ENCODE measurements around the gene ZNF652.

ZNF652 gene

DNA sequence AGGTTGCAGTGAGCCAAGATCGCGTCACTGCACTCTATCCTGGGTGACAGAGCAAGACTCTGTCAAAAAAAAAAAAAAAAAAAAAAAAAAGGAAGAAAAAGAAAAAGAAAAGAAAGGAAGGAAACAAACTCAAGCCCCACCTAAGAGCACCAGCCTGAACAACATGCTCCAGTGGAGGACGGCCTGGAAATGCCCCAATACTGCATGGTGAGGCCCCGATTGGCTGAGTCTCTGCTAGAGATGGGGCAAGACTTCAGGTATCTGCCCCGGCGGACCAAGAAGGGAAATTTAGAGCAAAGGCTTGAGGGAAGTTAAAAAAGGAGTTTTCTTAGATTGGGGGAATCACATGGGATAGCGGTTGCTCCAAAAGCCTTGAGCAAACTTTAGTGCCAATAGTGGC lies 10.4 kb upstream of the ZNF652 start:
- Histone ChIP-seq H3K18ac (ENCODE audit: low read length) (no peak overlapping the region), H3K36me3 (ENCODE audit: control insufficient read depth in 1 of 2, insufficient read depth in 2 of 2, low read length in 2 of 2) (no peaks in the 10 kb centered on the region), H2AFZ (ENCODE audit: insufficient read depth, low read length, poor library complexity) (no peak overlapping the region), H3K23ac (ENCODE audit: low read length) (no peak overlapping the region), H3K4me1 (ENCODE audit: control insufficient read depth in 1 of 2, insufficient read depth in 2 of 2, low read length in 2 of 2) (no peaks in the 10 kb centered on the region), H3K14ac (ENCODE audit: low read length) (no peak overlapping the region), H3K9me3 (ENCODE audit: insufficient read depth, low read depth, low read length) (peaks cover 2% of the 10 kb centered on the region), H3K4ac (ENCODE audit: low read depth, low read length) (no peak overlapping the region), H3K4me3 (ENCODE audit: low read depth, low read length) (no peak overlapping the region), H2BK120ac (ENCODE audit: insufficient read depth, low read length, poor library complexity) (no peak overlapping the region), H3K79me1 (ENCODE audit: low read length) (no peaks in the 10 kb centered on the region), H3K27me3 (ENCODE audit: insufficient read depth, low read length) (no peaks in the 10 kb centered on the region), H4K12ac (ENCODE audit: low read depth, low read length) (no peak overlapping the region), H2AK5ac (ENCODE audit: low read length) (no peak overlapping the region), H2BK5ac (ENCODE audit: low read depth, low read length, poor library complexity) (no peak overlapping the region), H3K9ac (ENCODE audit: low read length) (no peak overlapping the region), H3K27ac (ENCODE audit: low read depth, low read length) (no peak overlapping the region), H4K91ac (ENCODE audit: low read depth, low read length) (no peak overlapping the region), H4K8ac (ENCODE audit: low read depth, low read length) (no peak overlapping the region), H3K4me2 (ENCODE audit: low read length) (no peak overlapping the region), H2BK12ac (ENCODE audit: low read length) (no peak overlapping the region), H3K79me2 (ENCODE audit: control insufficient read depth, insufficient read depth, low read length, poor library complexity) (no peaks in the 10 kb centered on the region)
- DNase-seq = no peak
- WGBS (ENCODE audit: extremely low coverage, insufficient coverage, insufficient read length) = no CpG with 5 or more reads among the region's 7 CpGs

DNA sequence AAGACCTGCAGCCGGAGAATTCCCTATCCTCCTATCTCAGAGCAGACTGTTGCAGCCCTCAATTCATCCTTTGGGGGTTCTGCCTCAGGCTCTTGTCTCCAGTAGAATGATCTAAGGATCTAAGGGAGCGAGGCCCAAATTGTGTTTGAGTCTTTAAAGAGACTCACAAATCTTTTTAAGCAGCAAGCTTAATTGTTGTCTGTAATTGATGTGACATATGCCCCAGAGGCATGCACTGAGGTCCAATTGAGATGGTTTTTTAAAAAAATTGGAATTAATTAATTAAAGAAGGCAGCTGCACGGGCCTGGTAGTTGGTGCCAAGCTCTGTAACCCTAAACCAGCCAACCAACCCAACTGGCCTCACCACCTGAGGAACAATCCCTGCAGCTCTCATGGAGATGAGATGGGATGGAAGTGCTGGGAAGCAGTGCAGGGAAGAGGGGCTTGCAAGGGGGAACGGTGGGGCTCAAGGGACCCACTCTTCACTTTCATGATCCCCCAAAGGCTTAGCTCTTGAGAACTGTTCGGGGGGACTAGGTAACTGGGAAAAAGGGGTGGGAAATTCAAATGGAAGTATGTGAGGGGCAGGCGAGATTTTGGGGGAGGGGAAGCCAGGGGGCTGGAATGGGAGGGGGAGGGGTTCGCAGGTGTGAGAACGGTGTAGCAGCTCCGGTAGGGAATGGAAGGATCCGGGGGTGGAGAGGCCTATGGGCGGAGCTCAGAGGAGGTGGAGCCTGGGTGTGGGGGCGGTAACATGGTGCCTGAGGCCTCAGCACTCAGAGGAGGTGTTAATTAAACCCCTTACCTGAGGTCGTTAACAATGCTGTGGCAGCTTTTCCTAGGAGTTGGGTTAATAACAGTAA lies 9.2 kb upstream of the ZNF652 start:
- Histone ChIP-seq H3K27ac (ENCODE audit: low read depth, low read length) (no peak overlapping the region), H3K79me2 (ENCODE audit: control insufficient read depth, insufficient read depth, low read length, poor library complexity) (no peaks in the 10 kb centered on the region), H3K23ac (ENCODE audit: low read length) (no peak overlapping the region), H3K18ac (ENCODE audit: low read length) (no peak overlapping the region), H3K9me3 (ENCODE audit: insufficient read depth, low read depth, low read length) (peaks cover 2% of the 10 kb centered on the region), H3K14ac (ENCODE audit: low read length) (no peak overlapping the region), H3K4me3 (ENCODE audit: low read depth, low read length) (no peak overlapping the region), H3K9ac (ENCODE audit: low read length) (no peak overlapping the region), H2BK12ac (ENCODE audit: low read length) (no peak overlapping the region), H3K36me3 (ENCODE audit: control insufficient read depth in 1 of 2, insufficient read depth in 2 of 2, low read length in 2 of 2) (no peaks in the 10 kb centered on the region), H2BK120ac (ENCODE audit: insufficient read depth, low read length, poor library complexity) (no peak overlapping the region), H4K8ac (ENCODE audit: low read depth, low read length) (no peak overlapping the region), H2AFZ (ENCODE audit: insufficient read depth, low read length, poor library complexity) (no peak overlapping the region), H3K4ac (ENCODE audit: low read depth, low read length) (no peak overlapping the region), H3K4me1 (ENCODE audit: control insufficient read depth in 1 of 2, insufficient read depth in 2 of 2, low read length in 2 of 2) (no peaks in the 10 kb centered on the region), H3K4me2 (ENCODE audit: low read length) (no peak overlapping the region), H4K12ac (ENCODE audit: low read depth, low read length) (no peak overlapping the region), H3K79me1 (ENCODE audit: low read length) (no peaks in the 10 kb centered on the region), H2BK5ac (ENCODE audit: low read depth, low read length, poor library complexity) (no peak overlapping the region), H4K91ac (ENCODE audit: low read depth, low read length) (no peak overlapping the region), H2AK5ac (ENCODE audit: low read length) (no peak overlapping the region), H3K27me3 (ENCODE audit: insufficient read depth, low read length) (no peaks in the 10 kb centered on the region)
- DNase-seq = no peak
- WGBS (ENCODE audit: extremely low coverage, insufficient coverage, insufficient read length) = no CpG with 5 or more reads among the region's 13 CpGs

DNA sequence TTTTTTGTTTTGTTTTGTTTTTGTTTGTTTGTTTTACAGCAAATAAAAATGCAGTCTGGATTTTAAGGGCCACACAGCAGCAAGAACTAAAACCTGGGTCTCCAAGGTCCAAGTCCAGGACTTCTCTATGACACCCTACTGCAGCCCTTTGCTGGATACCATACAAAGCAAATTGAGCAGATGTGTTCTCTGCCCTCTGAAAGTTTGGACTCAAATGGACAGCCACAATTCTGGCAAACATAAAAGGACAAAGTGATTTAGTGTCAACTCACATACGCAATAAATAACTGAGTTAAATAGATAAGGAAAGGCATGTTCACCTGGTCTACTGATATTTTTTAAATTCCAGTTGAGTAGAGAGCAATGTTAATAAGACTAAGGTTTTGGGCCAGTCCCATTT lies 7.7 kb upstream of the ZNF652 start:
- H3K79me2 ChIP-seq (ENCODE audit: control insufficient read depth, insufficient read depth, low read length, poor library complexity) = no peaks in the 10 kb centered on the region
- H3K14ac ChIP-seq (ENCODE audit: low read length) = no peak overlapping the region
- H2AFZ ChIP-seq (ENCODE audit: insufficient read depth, low read length, poor library complexity) = no peak overlapping the region
- H3K27me3 ChIP-seq (ENCODE audit: insufficient read depth, low read length) = no peaks in the 10 kb centered on the region
- H3K36me3 ChIP-seq (ENCODE audit: control insufficient read depth in 1 of 2, insufficient read depth in 2 of 2, low read length in 2 of 2) = no peaks in the 10 kb centered on the region
- no peak overlapping the region for H3K23ac ChIP-seq (ENCODE audit: low read length)
- H3K18ac ChIP-seq (ENCODE audit: low read length) = no peak overlapping the region
- no peak for DNase-seq
- no peak overlapping the region for H3K4ac ChIP-seq (ENCODE audit: low read depth, low read length)
- H3K27ac ChIP-seq (ENCODE audit: low read depth, low read length) = no peak overlapping the region
- H2BK12ac ChIP-seq (ENCODE audit: low read length) = no peak overlapping the region
- no peak overlapping the region for H2BK120ac ChIP-seq (ENCODE audit: insufficient read depth, low read length, poor library complexity)
- H4K91ac ChIP-seq (ENCODE audit: low read depth, low read length) = no peak overlapping the region
- H4K12ac ChIP-seq (ENCODE audit: low read depth, low read length) = no peak overlapping the region
- no peak overlapping the region for H3K4me2 ChIP-seq (ENCODE audit: low read length)
- no peak overlapping the region for H3K4me3 ChIP-seq (ENCODE audit: low read depth, low read length)
- no peak overlapping the region for H3K9ac ChIP-seq (ENCODE audit: low read length)
- peaks cover 2% of the 10 kb centered on the region for H3K9me3 ChIP-seq (ENCODE audit: insufficient read depth, low read depth, low read length)
- no CpG with 5 or more reads among the region's 1 CpG for WGBS (ENCODE audit: extremely low coverage, insufficient coverage, insufficient read length)
- H2BK5ac ChIP-seq (ENCODE audit: low read depth, low read length, poor library complexity) = no peak overlapping the region
- no peak overlapping the region for H4K8ac ChIP-seq (ENCODE audit: low read depth, low read length)
- H3K4me1 ChIP-seq (ENCODE audit: control insufficient read depth in 1 of 2, insufficient read depth in 2 of 2, low read length in 2 of 2) = no peaks in the 10 kb centered on the region
- H2AK5ac ChIP-seq (ENCODE audit: low read length) = no peak overlapping the region
- H3K79me1 ChIP-seq (ENCODE audit: low read length) = no peaks in the 10 kb centered on the region

DNA sequence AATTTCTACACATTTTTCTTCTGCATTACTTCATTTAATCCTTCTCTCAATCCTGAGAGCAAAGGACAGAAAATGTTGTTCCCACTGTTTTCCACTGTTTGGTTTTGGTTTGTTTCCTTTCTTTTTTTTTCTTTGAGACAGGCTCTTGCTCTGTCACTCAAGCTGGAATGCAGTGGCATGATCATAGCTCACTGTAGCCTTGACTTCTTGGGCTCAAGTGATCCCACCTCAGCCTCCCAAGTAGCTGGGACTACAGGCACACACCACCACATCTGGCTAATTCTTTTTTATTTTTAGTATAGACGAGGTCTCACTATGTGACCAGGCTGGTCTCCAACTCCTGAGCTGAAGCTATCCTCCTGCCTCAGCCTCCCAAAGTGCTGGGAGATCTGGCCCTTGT lies 7.0 kb upstream of the ZNF652 start:
- Histone ChIP-seq H3K9ac (ENCODE audit: low read length) (no peak overlapping the region), H4K8ac (ENCODE audit: low read depth, low read length) (no peak overlapping the region), H3K36me3 (ENCODE audit: control insufficient read depth in 1 of 2, insufficient read depth in 2 of 2, low read length in 2 of 2) (no peaks in the 10 kb centered on the region), H2BK5ac (ENCODE audit: low read depth, low read length, poor library complexity) (no peak overlapping the region), H3K9me3 (ENCODE audit: insufficient read depth, low read depth, low read length) (peaks cover 2% of the 10 kb centered on the region), H3K23ac (ENCODE audit: low read length) (no peak overlapping the region), H3K79me1 (ENCODE audit: low read length) (no peaks in the 10 kb centered on the region), H3K27ac (ENCODE audit: low read depth, low read length) (no peak overlapping the region), H3K4me3 (ENCODE audit: low read depth, low read length) (no peak overlapping the region), H2BK120ac (ENCODE audit: insufficient read depth, low read length, poor library complexity) (no peak overlapping the region), H3K27me3 (ENCODE audit: insufficient read depth, low read length) (no peaks in the 10 kb centered on the region), H3K4me1 (ENCODE audit: control insufficient read depth in 1 of 2, insufficient read depth in 2 of 2, low read length in 2 of 2) (no peaks in the 10 kb centered on the region), H2AK5ac (ENCODE audit: low read length) (no peak overlapping the region), H2AFZ (ENCODE audit: insufficient read depth, low read length, poor library complexity) (no peak overlapping the region), H3K14ac (ENCODE audit: low read length) (no peak overlapping the region), H4K91ac (ENCODE audit: low read depth, low read length) (no peak overlapping the region), H3K79me2 (ENCODE audit: control insufficient read depth, insufficient read depth, low read length, poor library complexity) (no peaks in the 10 kb centered on the region), H3K4me2 (ENCODE audit: low read length) (no peak overlapping the region), H2BK12ac (ENCODE audit: low read length) (no peak overlapping the region), H4K12ac (ENCODE audit: low read depth, low read length) (no peak overlapping the region), H3K4ac (ENCODE audit: low read depth, low read length) (no peak overlapping the region), H3K18ac (ENCODE audit: low read length) (no peak overlapping the region)
- no CpG with 5 or more reads among the region's 1 CpG for WGBS (ENCODE audit: extremely low coverage, insufficient coverage, insufficient read length)
- DNase-seq = no peak
